Right atrium auricular region (tissue), 2 donors: Measurements from ENCODE around the gene C20orf144. TPM values are rescaled to one million over a fixed set of nuclear protein-coding genes. Genes with fewer than 3 reads are reported as not detected.
A peak's percentile ranks its signal among the peaks of the same experiment; 100 is the strongest.

Experiments used
- DNase-seq: peaks from one replicate; pipeline ENCODE4 v3.0.0-alpha.2; 2019; ENCODE audit warnings: low spot score
- H3K27ac ChIP-seq, 2 donors: fragments of 200-600 bp; sonication (generic); 1 replicate in 1 of 2; 2 replicates in 1 of 2; pipeline ENCODE4 v1.5.1; 2016 to 2019
- H3K27me3 ChIP-seq, 2 donors: fragments of 200-600 bp; sonication (generic); one replicate each; pipeline versions ENCODE4 v1.5.1 to v1.6.0; 2017 to 2019
- H3K36me3 ChIP-seq: fragments of 200-600 bp; sonication (generic); one replicate; pipeline ENCODE4 v1.5.1; 2016
- H3K4me1 ChIP-seq, 2 donors: fragments of 200-600 bp; sonication (generic); one replicate each; pipeline versions ENCODE4 v1.5.1 to v1.6.0; 2017 to 2019
- H3K4me3 ChIP-seq, 2 donors: fragments of 200-600 bp; sonication (generic); 1 replicate in 1 of 2; 2 replicates in 1 of 2; pipeline ENCODE4 v1.5.1; 2017 to 2019; ENCODE audit warnings: mild to moderate bottlenecking in 1 of 2, moderate library complexity in 1 of 2
- H3K9me3 ChIP-seq, 2 donors: fragments of 200-600 bp; sonication (generic); one replicate each; pipeline ENCODE4 v1.5.1; 2019
- total RNA-seq, 2 donors: library from RNA; depleted of rRNA; stranded (reverse); fragments of >200 nt; gene quantifications; one replicate each; pipeline ENCODE4 v1.1.0, GENCODE V29; 2016
- TF ChIP-seq, protein P1 (sequence below), 2 donors: fragments of 200-600 bp; sonication (generic); IDR thresholded peaks; one replicate each; pipeline ENCODE4 v1.5.1; 2019; ENCODE audit warnings: antibody characterized with exemption in 2 of 2

Gene C20orf144
- total RNA-seq, 2 donors from 2014 or later: not detected

DNA sequence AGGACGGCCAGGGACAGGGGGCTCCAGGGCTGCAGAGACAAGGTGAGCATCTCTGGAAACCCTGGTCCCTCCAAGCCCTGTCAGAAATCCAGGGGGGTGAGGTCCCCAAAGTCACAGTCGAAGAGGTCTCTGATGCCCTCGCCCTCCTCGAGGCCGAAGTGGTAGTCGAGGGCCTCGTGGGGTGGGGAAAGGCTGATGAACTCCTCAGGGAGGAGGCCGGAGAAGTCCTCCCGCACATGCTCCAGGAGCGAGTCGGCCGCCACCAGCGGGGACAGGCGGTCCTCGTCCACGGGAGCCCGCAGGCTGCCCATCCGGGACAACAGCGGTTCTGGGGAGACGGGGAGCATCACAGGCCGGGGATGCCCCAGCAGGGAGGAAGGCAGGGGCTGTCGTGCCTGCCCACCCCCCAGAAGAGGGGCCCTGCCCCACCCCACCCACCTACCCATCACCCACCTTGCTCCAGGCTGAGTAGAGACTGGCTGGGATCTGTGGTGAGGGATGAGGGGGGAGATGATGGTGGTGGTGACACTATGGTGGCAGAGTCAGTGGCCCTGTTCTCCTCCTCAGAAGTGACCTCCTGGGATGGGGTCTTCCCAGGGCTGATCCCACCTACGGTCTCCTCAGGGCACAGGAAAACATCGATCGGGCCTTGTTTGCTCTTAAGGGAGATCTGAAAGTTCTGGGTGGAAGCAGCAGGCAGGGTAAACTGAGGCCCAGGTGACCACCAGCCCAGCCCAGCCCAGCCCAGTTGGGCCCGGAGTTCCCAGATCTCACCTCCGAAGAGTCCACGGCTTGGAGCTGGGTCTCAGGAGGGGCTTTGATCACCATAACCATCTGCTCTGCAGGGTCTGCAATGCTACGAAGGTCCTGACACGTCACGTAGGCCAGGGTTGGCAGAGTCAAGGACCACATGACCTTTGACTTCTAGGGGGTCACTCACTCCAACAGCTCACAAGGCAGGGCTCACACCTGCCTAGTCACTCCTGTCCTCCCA, 14.8 kb downstream of the C20orf144 start:
- no peaks in the 10 kb centered on the region for H3K9me3 ChIP-seq
- DNase-seq: no peak
- peaks cover 0 to 40% of the 10 kb centered on the region in 2 donors for H3K4me1 ChIP-seq
- peak overlapping the region in 1 of 2 donors; percentile 29 for H3K27ac ChIP-seq
- no peaks in the 10 kb centered on the region for H3K27me3 ChIP-seq
- TF ChIP-seq, protein P1, sequence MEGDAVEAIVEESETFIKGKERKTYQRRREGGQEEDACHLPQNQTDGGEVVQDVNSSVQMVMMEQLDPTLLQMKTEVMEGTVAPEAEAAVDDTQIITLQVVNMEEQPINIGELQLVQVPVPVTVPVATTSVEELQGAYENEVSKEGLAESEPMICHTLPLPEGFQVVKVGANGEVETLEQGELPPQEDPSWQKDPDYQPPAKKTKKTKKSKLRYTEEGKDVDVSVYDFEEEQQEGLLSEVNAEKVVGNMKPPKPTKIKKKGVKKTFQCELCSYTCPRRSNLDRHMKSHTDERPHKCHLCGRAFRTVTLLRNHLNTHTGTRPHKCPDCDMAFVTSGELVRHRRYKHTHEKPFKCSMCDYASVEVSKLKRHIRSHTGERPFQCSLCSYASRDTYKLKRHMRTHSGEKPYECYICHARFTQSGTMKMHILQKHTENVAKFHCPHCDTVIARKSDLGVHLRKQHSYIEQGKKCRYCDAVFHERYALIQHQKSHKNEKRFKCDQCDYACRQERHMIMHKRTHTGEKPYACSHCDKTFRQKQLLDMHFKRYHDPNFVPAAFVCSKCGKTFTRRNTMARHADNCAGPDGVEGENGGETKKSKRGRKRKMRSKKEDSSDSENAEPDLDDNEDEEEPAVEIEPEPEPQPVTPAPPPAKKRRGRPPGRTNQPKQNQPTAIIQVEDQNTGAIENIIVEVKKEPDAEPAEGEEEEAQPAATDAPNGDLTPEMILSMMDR (IDR thresholded peaks at IDR 0.05): no peak
- H3K36me3 ChIP-seq: no peaks in the 10 kb centered on the region
- no peak overlapping the region for H3K4me3 ChIP-seq

DNA sequence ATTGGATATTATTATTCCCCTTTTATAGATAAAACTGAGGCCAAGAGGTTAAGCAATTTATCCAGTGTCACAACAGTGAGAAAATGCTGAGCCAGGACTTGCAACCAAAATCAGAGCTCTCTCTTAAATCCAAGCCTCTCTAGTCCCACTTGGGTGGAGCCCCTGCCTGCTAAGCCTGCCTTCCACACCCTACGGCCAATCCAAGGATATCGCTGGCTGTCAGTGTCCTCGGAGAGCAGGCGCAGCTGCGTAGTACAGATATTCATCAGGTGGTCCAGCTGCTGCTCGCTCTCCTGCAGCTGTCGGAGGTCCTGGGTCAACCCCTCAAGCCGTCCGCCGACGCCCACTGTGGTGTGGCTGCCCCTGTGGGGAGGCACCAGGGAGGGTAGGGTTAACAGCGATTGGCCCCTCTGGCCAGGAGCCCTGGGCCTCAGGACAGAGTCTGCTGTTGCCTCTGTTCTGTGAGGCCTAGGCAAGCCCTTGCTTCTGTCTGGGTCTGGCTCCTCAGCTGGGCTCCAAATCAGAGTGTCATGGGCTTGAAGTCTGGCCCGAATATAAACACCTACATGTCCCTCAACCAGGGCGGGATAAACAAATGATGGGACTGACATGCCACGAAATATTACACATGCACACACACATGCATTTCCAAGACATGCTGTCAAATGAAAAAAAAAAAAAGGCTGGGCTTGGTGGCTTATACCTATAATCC, 16.0 kb downstream of the C20orf144 start:
- no peaks in the 10 kb centered on the region for H3K9me3 ChIP-seq
- no peaks in the 10 kb centered on the region for H3K36me3 ChIP-seq
- peak overlapping the region in 1 of 2 donors; percentile 29 for H3K27ac ChIP-seq
- H3K4me1 ChIP-seq: peaks cover 0 to 29% of the 10 kb centered on the region in 2 donors
- no peaks in the 10 kb centered on the region for H3K27me3 ChIP-seq
- DNase-seq: peak; percentile 82
- H3K4me3 ChIP-seq: no peak overlapping the region
- TF ChIP-seq, protein P1 (IDR thresholded peaks at IDR 0.05): no peak

DNA sequence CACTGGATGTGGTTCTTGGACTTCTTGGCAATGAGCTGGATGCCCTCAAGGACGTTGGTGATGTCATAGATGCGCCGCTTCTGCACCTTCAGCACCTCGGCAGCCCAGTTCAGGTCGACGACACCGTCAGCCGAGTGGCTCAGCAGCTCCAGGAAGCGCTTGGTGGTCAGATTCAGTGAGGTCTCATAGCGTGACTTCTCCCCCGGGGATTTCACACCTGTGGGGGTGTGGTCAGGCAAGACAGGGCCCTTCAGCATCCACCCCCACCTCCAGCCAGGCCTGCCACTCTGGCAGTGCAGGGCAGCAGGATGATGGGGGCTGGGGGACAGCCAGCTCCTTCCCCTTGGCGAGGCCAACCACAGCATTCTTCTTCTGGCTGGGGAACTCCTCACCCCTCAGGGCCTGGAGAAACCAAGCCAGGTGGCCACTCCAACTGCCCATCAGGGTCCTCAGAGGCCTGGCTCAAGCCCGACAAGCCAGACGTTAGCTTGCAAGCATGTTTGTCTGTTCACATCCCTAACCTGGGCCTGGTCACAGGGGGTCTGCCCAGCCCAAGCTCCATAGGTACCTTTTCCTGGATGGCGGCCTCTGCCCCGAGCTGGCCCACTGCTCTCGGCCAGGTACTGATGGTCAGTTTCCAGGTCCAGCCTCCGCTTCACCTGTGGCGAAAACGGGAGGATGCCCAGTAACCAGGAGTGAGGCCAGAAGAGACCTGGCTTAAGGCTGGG, 17.8 kb downstream of the C20orf144 start:
- H3K9me3 ChIP-seq: no peaks in the 10 kb centered on the region
- H3K27ac ChIP-seq: no peak overlapping the region
- no peak overlapping the region for H3K4me3 ChIP-seq
- H3K27me3 ChIP-seq: no peaks in the 10 kb centered on the region
- DNase-seq: no peak
- TF ChIP-seq, protein P1 (IDR thresholded peaks at IDR 0.05): no peak
- H3K4me1 ChIP-seq: peaks cover 0 to 25% of the 10 kb centered on the region in 2 donors
- no peaks in the 10 kb centered on the region for H3K36me3 ChIP-seq

DNA sequence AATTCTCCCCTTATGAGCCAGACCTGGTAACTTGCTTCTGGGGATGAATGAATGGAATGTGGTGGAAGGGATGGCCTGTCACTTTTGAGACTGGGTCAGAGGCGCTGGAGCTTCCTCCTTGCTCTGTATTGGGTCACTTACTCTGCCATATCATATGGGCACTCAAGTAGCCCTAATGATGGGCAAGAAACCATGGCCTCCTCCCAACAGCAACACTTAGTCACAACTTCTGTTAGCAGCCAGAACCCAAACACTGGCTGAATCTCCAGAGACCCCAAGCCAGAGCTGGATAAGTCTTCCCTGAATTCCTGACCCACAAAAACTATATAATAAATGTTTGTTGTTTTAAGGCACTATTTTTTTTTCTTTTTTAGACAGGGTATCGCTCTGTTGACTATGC, 18.6 kb downstream of the C20orf144 start:
- no peaks in the 10 kb centered on the region for H3K9me3 ChIP-seq
- H3K27ac ChIP-seq: no peak overlapping the region
- no peak for DNase-seq
- H3K27me3 ChIP-seq: no peaks in the 10 kb centered on the region
- no peaks in the 10 kb centered on the region for H3K36me3 ChIP-seq
- no peak overlapping the region for H3K4me3 ChIP-seq
- peaks cover 0 to 25% of the 10 kb centered on the region in 2 donors for H3K4me1 ChIP-seq
- TF ChIP-seq, protein P1 (IDR thresholded peaks at IDR 0.05): no peak

- Histone ChIP-seq H3K27ac (no peak overlapping the region), H3K4me1 (peaks cover 0 to 21% of the 10 kb centered on the region in 2 donors), H3K9me3 (no peaks in the 10 kb centered on the region), H3K4me3 (no peak overlapping the region), H3K36me3 (no peaks in the 10 kb centered on the region), H3K27me3 (no peaks in the 10 kb centered on the region)
- DNase-seq: no peak
- TF ChIP-seq, protein P1 (IDR thresholded peaks at IDR 0.05): no peak
Measured at GRCh38 chr20:33681288-33681687, 19.2 kb downstream of the C20orf144 start.
